HG02571 (cell line): ENCODE results near the gene TBC1D22A.

ENCODE experiments used
- ATAC-seq: cut with Tn5 transposase; IDR thresholded peaks from one replicate; pipeline ENCODE4 v1.9.1; 2021; ENCODE audit warnings: mild to moderate bottlenecking, moderate library complexity; ENCODE audit not compliant: unreplicated experiment

The TBC1D22A gene

DNA sequence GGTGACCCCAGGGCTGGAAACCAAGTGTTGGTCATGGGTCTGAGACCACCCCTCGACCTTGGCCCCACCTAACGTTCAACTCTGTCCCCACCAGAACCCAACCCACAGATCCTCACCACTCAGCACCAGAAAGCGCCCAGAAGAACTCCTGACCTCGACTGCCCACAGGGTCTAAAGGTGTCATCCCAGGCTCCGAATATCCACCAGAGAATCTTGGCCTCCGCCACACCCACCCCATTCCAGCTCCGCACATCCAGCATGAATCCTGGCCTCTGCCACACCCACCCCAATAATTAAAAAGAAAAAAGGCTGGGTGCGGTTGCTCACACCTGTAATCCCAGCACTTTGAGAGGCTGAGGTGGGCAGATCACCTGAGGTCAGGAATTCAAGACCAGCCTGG is 25.7 kb upstream of the TBC1D22A start:
- ATAC-seq, result no peak

DNA sequence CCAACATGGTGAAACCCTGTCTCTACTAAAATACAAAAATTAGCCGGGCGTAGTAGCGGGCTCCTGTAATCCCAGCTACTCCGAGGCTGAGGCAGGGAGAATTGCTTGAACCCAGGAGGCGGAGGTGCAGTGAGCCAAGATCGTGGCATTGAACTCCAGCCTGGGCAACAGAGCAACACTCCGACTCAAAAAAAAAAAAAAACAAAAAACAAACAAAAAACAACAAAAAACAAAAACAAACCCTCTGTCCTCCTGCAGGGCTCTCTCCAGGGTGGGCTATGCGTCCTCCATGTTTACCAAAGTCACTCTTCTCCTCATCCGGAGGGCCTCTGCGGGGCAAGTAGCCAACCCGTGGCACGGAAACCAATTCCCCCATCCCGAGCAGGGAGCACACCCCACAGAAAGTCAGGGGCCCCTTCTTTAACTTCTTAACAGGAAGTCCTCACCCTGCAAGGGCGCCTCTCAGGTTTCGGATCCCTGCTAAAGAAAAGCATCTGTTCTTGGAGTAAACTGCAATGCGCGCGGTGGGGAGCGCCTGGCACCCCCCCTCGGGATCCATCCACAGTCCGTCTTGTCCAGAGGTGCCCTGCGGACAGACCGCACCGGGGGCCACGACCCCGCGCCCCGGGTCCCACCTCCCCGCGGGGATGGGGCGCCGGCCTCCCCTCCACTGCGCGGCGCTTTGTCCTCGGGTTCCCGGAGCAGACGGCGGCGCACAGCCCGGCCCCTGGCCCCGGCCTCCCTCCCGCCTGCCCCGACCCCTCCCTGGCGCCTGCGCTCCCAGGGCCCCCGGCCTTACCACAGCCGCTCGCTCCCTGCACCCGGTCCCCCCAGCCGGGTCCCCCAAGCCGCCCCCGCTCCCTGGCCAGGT is 25.1 kb upstream of the TBC1D22A start:
- peak; percentile 27 for ATAC-seq

- peak; percentile 49 for ATAC-seq
Measured at GRCh38 chr22:46737976-46738646, 24.3 kb upstream of the TBC1D22A start, which contains the start of gene CERK. CERK (minus strand) TSS chr22:46738252; CDS start chr22:46738148, 104 bp downstream.

- no peak for ATAC-seq
Measured at GRCh38 chr22:46738647-46739093, 23.8 kb upstream of the TBC1D22A start.

DNA sequence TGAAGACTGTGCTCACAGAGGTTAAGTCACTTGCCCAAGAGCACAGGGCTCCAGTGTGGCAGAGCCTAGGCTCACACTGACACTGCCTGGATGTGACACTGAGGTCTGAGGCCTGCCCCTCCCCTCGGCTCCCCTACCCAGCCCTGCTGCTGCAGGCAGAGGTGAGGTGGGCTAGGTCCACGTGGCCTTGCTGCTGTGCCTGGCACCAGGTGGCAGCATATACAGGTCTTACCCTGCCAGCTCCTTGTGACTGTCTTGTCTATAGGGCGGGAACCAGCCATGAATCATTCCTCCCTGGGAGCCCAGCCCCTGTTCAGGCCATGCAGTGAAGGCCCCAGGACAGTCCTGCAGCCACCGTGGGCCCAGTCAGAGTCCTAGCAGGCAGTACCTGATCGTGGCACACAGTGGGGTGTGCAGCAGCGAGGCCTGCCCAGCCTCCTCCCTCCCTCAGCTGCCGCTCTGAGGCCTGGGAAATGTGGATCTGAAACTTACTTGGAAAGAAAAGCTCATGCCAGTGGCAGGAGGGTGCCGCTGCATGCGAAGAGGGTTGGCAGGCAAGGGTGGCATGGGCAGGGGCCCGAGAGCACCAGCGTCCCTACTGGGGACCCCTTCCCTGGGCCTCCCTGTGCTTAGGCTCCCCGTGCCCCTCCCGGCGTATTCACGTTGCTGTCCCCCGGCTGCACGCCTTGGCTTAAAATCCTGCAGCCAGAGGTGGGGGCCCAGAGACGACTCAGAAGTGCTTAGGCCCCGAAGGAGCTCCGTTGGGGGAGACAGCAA is 23.2 kb upstream of the TBC1D22A start:
- ATAC-seq, result no peak

GRCh38 chr22:46740910-46741780 is 21.3 kb upstream of the TBC1D22A start:
- no peak for ATAC-seq

- no peak for ATAC-seq
Measured at GRCh38 chr22:46741974-46742519, 20.4 kb upstream of the TBC1D22A start.

- ATAC-seq, result no peak
Measured at GRCh38 chr22:46742576-46743221, 19.8 kb upstream of the TBC1D22A start.

DNA sequence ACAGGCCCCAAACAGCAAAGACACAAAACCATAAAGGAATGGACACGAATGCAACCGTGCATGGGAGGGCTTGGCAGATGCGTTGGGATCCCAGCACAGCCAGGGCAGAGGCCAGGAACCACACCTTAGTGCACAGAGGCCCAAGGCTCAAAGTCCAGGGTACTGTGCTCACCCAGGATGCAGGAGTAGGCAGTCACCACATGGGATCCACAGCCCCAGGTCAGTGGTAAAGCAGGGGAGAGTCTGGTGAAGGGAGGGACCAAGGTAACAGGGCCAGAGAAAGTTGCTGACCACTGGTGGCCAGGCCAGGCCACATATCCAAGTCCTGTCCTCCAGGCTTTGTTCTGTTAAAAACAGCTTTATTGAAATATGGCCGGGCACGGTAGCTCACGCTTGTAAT is 17.9 kb upstream of the TBC1D22A start:
- no peak for ATAC-seq

GRCh38 chr22:46746192-46746591 is 16.3 kb upstream of the TBC1D22A start:
- ATAC-seq, result no peak

DNA sequence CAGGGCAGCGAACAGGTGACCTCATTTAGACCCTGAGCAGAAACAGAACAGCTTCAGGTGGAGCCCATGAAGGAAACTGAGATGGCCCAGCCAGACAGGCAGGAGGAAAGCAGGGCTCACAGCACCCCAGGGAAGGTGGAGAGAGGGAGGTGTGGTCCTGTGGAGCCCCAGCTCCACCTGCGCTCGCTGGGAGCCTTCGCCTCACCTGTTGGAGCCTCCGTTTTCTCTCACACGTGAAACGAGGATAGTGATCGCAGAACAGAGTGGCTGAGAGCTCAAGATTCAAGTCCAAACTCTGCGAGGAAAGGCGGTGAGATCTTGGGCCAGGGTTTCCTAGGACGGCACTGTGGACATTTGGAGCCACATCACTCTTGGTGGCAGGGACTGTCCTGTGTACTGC is 15.8 kb upstream of the TBC1D22A start:
- no peak for ATAC-seq

DNA sequence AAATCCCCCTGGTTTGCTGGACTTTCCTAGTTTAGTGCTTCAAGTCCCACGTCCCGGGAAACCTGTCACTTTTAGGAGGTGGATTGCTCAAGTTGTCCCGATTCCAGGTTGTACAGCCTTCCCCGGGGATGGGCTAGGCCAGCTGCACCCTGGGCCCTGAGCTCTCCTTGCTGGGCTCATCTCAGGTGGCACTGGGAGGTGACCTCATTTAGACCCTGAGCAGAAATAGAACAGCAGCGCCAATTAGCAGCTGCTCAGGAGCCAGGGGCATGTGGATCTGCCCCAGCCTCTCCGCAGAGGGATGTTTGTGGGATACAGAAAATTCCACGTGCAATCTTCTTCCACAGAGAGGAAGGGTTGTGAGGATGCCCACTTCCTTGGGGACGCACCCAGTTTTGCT is 14.8 kb upstream of the TBC1D22A start:
- no peak for ATAC-seq

- ATAC-seq, result no peak
Measured at GRCh38 chr22:46748206-46748907, 14.1 kb upstream of the TBC1D22A start.

DNA sequence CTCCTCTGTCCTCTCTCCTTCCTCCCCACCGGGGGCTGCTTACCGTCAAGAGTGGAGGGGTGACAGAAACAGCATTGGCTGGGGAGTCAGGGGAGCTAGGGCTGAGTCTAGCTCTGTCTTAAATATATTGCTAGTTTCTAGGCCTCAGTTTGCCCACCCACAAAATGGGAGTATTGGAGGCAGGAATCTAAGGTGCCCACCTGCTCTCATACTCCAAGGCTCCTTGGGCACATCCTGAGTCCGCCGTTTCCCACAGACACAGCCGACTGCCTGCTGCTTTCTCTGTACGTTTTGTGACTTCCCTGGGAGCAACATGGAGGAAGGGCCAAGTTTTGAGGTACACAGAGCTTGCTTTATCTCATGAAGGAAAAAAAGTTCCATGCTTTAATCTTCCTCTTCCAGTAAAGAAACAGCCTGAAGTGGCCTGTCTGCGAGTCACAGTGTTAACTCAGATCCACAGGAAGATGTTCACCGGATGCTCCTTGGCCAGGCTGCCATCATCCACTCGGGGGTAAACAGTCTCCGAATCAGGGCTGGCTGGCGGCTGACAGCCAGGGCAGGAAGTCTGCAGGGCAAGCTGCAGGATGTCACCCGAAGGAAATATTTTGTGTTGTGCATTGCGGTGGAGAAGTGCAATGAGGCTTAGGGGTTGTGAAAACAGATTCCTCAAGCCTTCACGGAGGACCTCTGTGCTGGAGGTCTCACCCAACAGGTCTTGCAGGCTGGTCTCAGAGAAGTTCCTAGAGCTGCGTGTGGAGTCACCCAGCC is 13.4 kb upstream of the TBC1D22A start:
- no peak for ATAC-seq

DNA sequence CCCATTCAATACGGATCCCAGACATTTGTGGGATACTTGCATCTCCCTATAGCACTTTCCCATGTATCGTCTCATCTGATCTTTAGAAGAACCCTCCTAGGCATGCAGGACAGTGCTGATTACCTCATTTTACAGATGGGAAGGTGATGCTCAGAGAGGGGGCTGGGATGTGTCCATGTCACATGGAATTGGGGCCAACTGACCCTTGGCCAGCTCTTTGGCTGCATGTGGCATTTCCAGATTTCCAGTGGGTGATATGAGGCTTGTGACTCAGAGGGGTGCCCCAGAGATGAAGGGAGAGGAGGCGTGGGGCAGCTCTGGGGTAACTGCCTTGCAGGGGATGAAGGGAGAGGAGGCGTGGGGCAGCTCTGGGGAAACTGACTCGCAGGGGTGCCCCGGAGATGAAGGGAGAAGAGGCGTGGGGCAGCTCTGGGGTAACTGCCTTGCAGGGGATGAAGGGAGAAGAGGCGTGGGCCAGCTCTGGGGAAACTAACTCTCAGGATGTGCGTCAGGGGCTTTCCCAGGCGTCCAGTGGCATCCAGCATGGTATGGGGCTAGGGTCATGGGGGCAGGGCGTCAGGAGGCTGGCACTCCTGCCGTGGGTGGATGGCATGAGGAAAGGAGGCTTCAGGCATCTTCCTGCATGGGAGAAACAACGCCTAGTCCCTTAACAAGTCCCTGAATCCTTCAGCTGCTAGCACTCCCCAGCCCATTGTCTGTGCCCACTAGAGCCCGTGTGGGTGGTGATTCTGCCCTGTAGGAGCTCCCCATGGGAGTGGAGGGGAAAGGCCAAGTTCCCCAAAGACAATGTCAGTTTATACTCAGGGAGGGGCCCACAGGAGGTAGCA is 12.5 kb upstream of the TBC1D22A start:
- ATAC-seq, result no peak

DNA sequence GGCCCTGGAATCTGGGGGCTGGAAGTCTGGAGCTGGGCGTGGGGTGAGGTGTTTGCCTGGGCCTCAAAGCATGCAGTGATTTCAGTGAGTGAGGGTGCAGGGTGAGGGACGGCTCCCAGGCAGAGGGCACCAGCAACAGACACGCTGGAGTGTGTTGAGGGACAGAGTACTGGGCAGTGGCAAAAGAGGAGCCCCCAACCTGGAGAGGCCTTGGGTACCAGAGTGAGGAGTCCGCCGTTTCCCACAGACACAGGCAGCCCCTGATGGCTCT is 12.0 kb upstream of the TBC1D22A start:
- no peak for ATAC-seq

DNA sequence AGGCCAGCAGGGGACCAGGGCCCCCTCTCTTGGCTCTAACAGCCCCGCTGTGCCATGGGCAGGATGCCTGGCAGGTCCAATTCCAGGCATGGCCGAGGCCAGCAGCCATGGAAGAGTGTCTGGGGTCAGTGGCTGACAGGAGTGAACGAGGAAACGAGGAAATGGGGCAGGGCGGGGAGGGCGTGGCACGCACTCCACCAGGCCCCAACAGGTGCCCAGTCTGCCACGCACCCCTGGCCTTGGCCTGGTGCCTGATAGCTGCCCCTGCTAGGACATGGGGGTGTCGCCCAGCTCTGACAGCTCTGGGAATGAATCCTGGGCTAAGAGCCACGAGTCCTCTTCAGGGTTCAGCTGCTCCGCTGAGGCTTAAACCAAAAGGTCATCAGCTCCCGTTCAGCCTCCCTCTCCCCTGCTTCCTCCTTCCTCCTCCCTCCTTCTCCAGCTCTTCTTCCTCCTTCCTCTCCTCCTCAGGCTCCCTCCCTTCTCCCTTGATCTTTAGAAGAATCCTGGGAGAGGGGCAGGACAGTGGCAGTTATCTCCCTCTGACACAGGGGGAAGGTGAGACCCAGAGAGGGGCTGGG is 11.5 kb upstream of the TBC1D22A start:
- no peak for ATAC-seq
